Measurements from ENCODE around the gene BMAL2.

The BMAL2 gene

GRCh38 chr12:27304856-27305255 is 27.8 kb upstream of the BMAL2 start:
- ATAC-seq (no peak), DNase-seq (ENCODE audit: low spot score in 2 of 2) (no peak)
- Mint-ChIP-seq H3K9me3 (no peaks in the 10 kb centered on the region), H3K4me3 (no peak overlapping the region), H3K36me3 (peaks cover 39% of the 10 kb centered on the region), H3K4me1 (no peaks in the 10 kb centered on the region), H3K27ac (no peak overlapping the region)

- Mint-ChIP-seq H3K4me3 (no peak overlapping the region), H3K4me1 (no peaks in the 10 kb centered on the region), H3K9me3 (no peaks in the 10 kb centered on the region), H3K27ac (no peak overlapping the region), H3K36me3 (peaks cover 43% of the 10 kb centered on the region)
- ATAC-seq (no peak), DNase-seq (ENCODE audit: low spot score in 2 of 2) (no peak)
Measured at GRCh38 chr12:27305673-27306456, 26.8 kb upstream of the BMAL2 start.

GRCh38 chr12:27309293-27309994 is 23.2 kb upstream of the BMAL2 start:
- Mint-ChIP-seq H3K4me1 (no peaks in the 10 kb centered on the region), H3K9me3 (no peaks in the 10 kb centered on the region), H3K27ac (no peak overlapping the region), H3K4me3 (no peak overlapping the region), H3K36me3 (peaks cover 60% of the 10 kb centered on the region)
- DNase-seq (ENCODE audit: low spot score in 2 of 2) (no peak), ATAC-seq (no peak)

GRCh38 chr12:27309995-27310315 is 22.7 kb upstream of the BMAL2 start:
- DNase-seq (ENCODE audit: low spot score in 2 of 2) (no peak), ATAC-seq (no peak)
- H3K27ac Mint-ChIP-seq = no peak overlapping the region
- no peaks in the 10 kb centered on the region for H3K9me3 Mint-ChIP-seq
- H3K36me3 Mint-ChIP-seq = peaks cover 65% of the 10 kb centered on the region
- H3K4me3 Mint-ChIP-seq = no peak overlapping the region
- no peaks in the 10 kb centered on the region for H3K4me1 Mint-ChIP-seq

GRCh38 chr12:27316947-27317346 is 15.7 kb upstream of the BMAL2 start:
- Mint-ChIP-seq H3K27ac (no peak overlapping the region), H3K36me3 (peaks cover 61% of the 10 kb centered on the region), H3K4me3 (no peak overlapping the region), H3K4me1 (no peaks in the 10 kb centered on the region), H3K9me3 (no peaks in the 10 kb centered on the region)
- ATAC-seq = no peak
- no peak for DNase-seq (ENCODE audit: low spot score in 2 of 2)

- H3K36me3 Mint-ChIP-seq = peaks cover 48% of the 10 kb centered on the region
- H3K4me3 Mint-ChIP-seq = no peak overlapping the region
- no peaks in the 10 kb centered on the region for H3K9me3 Mint-ChIP-seq
- no peaks in the 10 kb centered on the region for H3K4me1 Mint-ChIP-seq
- no peak overlapping the region for H3K27ac Mint-ChIP-seq
- DNase-seq (ENCODE audit: low spot score in 2 of 2) (no peak), ATAC-seq (no peak)
Measured at GRCh38 chr12:27319409-27319808, 13.2 kb upstream of the BMAL2 start.

- no peak for DNase-seq (ENCODE audit: low spot score in 2 of 2)
- no peaks in the 10 kb centered on the region for H3K9me3 Mint-ChIP-seq
Measured at GRCh38 chr12:27319848-27320247, 12.8 kb upstream of the BMAL2 start.

GRCh38 chr12:27324530-27324929 is 8.1 kb upstream of the BMAL2 start:
- Mint-ChIP-seq H3K27ac (no peak overlapping the region), H3K4me1 (peaks cover 7% of the 10 kb centered on the region), H3K9me3 (no peaks in the 10 kb centered on the region), H3K36me3 (peaks cover 29% of the 10 kb centered on the region), H3K4me3 (no peak overlapping the region)
- ATAC-seq (no peak), DNase-seq (ENCODE audit: low spot score in 2 of 2) (no peak)

More at GRCh38 chr12:27319848-27320247, 12.8 kb upstream of the BMAL2 start:
- Mint-ChIP-seq H3K27ac (no peak overlapping the region), H3K4me3 (no peak overlapping the region), H3K36me3 (peaks cover 44% of the 10 kb centered on the region), H3K4me1 (no peaks in the 10 kb centered on the region)
- ATAC-seq = no peak

GRCh38 chr12:27330846-27331245 is 1.8 kb upstream of the BMAL2 start:
- ATAC-seq = no peak
- no peak overlapping the region for H3K4me3 Mint-ChIP-seq
- H3K27ac Mint-ChIP-seq = peak overlapping the region; percentile 63

GRCh38 chr12:27331291-27331926 is 1.2 kb upstream of the BMAL2 start:
- DNase-seq (ENCODE audit: low spot score in 2 of 2) = peak; percentile 16 to 64
- Mint-ChIP-seq H3K4me1 (peaks cover 56% of the 10 kb centered on the region), H3K36me3 (no peaks in the 10 kb centered on the region), H3K4me3 (peak overlapping the region; percentile 86), H3K9me3 (no peaks in the 10 kb centered on the region), H3K27ac (peak overlapping the region; percentile 6)
- peak; percentile 89 for ATAC-seq

More at GRCh38 chr12:27330846-27331245, 1.8 kb upstream of the BMAL2 start:
- no peaks in the 10 kb centered on the region for H3K36me3 Mint-ChIP-seq
- H3K4me1 Mint-ChIP-seq = peaks cover 51% of the 10 kb centered on the region
- no peak for DNase-seq (ENCODE audit: low spot score in 2 of 2)
- H3K9me3 Mint-ChIP-seq = no peaks in the 10 kb centered on the region

GRCh38 chr12:27331927-27332324 is 710 bp upstream of the BMAL2 start:
- Mint-ChIP-seq H3K36me3 (no peaks in the 10 kb centered on the region), H3K9me3 (no peaks in the 10 kb centered on the region), H3K4me3 (peak overlapping the region; percentile 86), H3K27ac (peak overlapping the region; percentile 6), H3K4me1 (peaks cover 56% of the 10 kb centered on the region)
- no peak for DNase-seq (ENCODE audit: low spot score in 2 of 2)
- ATAC-seq = no peak

GRCh38 chr12:27332407-27332713 is 276 bp upstream of the BMAL2 start:
- Mint-ChIP-seq H3K9me3 (no peaks in the 10 kb centered on the region), H3K4me3 (peak overlapping the region; percentile 86), H3K36me3 (no peaks in the 10 kb centered on the region), H3K27ac (peak overlapping the region; percentile 6), H3K4me1 (peaks cover 56% of the 10 kb centered on the region)
- DNase-seq (ENCODE audit: low spot score in 2 of 2) (no peak), ATAC-seq (no peak)

GRCh38 chr12:27333403-27334009 is 870 bp downstream of the BMAL2 start:
- peak; percentile 32 to 68 for DNase-seq (ENCODE audit: low spot score in 2 of 2)
- no peaks in the 10 kb centered on the region for H3K9me3 Mint-ChIP-seq
- H3K4me1 Mint-ChIP-seq = peaks cover 56% of the 10 kb centered on the region

GRCh38 chr12:27334042-27334720 is 1.5 kb downstream of the BMAL2 start:
- peak overlapping the region; percentile 90 for H3K27ac Mint-ChIP-seq
- H3K4me1 Mint-ChIP-seq = peaks cover 50% of the 10 kb centered on the region

More at GRCh38 chr12:27333403-27334009, 870 bp downstream of the BMAL2 start:
- H3K4me3 Mint-ChIP-seq = peak overlapping the region; percentile 86
- H3K27ac Mint-ChIP-seq = peak overlapping the region; percentile 90
- no peaks in the 10 kb centered on the region for H3K36me3 Mint-ChIP-seq
- ATAC-seq = peak; percentile 45

GRCh38 chr12:27334721-27335082 is 2.1 kb downstream of the BMAL2 start:
- ATAC-seq (no peak), DNase-seq (ENCODE audit: low spot score in 2 of 2) (no peak)
- Mint-ChIP-seq H3K27ac (no peak overlapping the region), H3K36me3 (no peaks in the 10 kb centered on the region), H3K4me3 (no peak overlapping the region), H3K9me3 (no peaks in the 10 kb centered on the region), H3K4me1 (peaks cover 47% of the 10 kb centered on the region)

More at GRCh38 chr12:27334042-27334720, 1.5 kb downstream of the BMAL2 start:
- ATAC-seq (no peak), DNase-seq (ENCODE audit: low spot score in 2 of 2) (no peak)
- peak overlapping the region; percentile 86 for H3K4me3 Mint-ChIP-seq
- H3K36me3 Mint-ChIP-seq = no peaks in the 10 kb centered on the region
- H3K9me3 Mint-ChIP-seq = no peaks in the 10 kb centered on the region

All from stimulated activated effector memory CD8-positive, alpha-beta T cell treated with anti-CD3 and anti-CD28 coated beads, Interleukin-12 subunit alpha, Interleukin-12 subunit beta, amount 100 ng/mL, for 72 hours (primary cell).